ENCODE results near the gene LRRC36. TPM values are rescaled to one million over a fixed set of nuclear protein-coding genes. Genes with fewer than 3 reads are reported as not detected.
"Not testable (repeated sequence)": the region's sequence is repeated elsewhere in the genome, so short reads cannot be mapped to it uniquely, and the experiment has no call there.

Gene LRRC36
- total RNA-seq, 1 experiment from 2014 or later = 0.13 TPM

DNA sequence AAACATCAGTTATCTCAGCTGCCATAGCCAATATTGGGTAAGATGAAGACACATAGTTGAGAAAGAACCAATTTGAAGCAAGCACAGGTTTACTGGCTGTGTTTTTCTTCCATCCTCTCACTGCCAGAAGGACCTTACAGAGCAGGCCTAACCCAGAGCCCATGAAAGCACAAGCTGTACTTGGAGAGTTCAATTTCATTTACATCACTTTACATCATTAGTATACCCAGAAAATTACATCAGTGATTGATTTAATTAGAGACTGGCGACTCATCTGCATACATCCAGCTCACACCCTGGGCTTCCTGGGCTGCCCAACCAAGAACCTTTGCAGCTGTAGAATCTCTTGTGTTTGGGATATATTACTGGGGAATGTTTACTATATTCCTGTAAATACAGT, 23.7 kb downstream of the LRRC36 start:
- TF ChIP-seq, protein P1, sequence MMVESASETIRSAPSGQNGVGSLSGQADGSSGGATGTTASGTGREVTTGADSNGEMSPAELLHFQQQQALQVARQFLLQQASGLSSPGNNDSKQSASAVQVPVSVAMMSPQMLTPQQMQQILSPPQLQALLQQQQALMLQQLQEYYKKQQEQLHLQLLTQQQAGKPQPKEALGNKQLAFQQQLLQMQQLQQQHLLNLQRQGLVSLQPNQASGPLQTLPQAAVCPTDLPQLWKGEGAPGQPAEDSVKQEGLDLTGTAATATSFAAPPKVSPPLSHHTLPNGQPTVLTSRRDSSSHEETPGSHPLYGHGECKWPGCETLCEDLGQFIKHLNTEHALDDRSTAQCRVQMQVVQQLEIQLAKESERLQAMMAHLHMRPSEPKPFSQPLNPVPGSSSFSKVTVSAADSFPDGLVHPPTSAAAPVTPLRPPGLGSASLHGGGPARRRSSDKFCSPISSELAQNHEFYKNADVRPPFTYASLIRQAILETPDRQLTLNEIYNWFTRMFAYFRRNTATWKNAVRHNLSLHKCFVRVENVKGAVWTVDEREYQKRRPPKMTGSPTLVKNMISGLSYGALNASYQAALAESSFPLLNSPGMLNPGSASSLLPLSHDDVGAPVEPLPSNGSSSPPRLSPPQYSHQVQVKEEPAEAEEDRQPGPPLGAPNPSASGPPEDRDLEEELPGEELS (CRISPR knock-in tag; IDR thresholded peaks at IDR 0.05) = no peak
- no peak for TF ChIP-seq EMX1 (CRISPR knock-in tag; IDR thresholded peaks at IDR 0.05)
- no peak for TF ChIP-seq NR1H2 (CRISPR knock-in tag; IDR thresholded peaks at IDR 0.05)
- TF ChIP-seq SOX15 (CRISPR knock-in tag; IDR thresholded peaks at IDR 0.05) = no peak
- TF ChIP-seq, protein P2, sequence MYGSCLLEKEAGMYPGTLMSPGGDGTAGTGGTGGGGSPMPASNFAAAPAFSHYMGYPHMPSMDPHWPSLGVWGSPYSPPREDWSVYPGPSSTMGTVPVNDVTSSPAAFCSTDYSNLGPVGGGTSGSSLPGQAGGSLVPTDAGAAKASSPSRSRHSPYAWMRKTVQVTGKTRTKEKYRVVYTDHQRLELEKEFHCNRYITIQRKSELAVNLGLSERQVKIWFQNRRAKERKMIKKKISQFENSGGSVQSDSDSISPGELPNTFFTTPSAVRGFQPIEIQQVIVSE (CRISPR knock-in tag; IDR thresholded peaks at IDR 0.05; ENCODE audit: borderline replicate concordance) = no peak
- no peak for TF ChIP-seq CREB1 (CRISPR knock-in tag; IDR thresholded peaks at IDR 0.05)
- no peak for TF ChIP-seq MYBL2 (CRISPR knock-in tag; IDR thresholded peaks at IDR 0.05)
- no peak for TF ChIP-seq ZBTB21 (CRISPR knock-in tag; IDR thresholded peaks at IDR 0.05; ENCODE audit: borderline replicate concordance)
- no peak for TF ChIP-seq MXD4 (CRISPR knock-in tag; IDR thresholded peaks at IDR 0.05; ENCODE audit: borderline replicate concordance)
- no peak for TF ChIP-seq ZNF671 (CRISPR knock-in tag; IDR thresholded peaks at IDR 0.05)
- TF ChIP-seq, protein P3, sequence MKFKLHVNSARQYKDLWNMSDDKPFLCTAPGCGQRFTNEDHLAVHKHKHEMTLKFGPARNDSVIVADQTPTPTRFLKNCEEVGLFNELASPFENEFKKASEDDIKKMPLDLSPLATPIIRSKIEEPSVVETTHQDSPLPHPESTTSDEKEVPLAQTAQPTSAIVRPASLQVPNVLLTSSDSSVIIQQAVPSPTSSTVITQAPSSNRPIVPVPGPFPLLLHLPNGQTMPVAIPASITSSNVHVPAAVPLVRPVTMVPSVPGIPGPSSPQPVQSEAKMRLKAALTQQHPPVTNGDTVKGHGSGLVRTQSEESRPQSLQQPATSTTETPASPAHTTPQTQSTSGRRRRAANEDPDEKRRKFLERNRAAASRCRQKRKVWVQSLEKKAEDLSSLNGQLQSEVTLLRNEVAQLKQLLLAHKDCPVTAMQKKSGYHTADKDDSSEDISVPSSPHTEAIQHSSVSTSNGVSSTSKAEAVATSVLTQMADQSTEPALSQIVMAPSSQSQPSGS (CRISPR knock-in tag; IDR thresholded peaks at IDR 0.05; ENCODE audit: borderline replicate concordance, low read depth) = no peak
- TF ChIP-seq CREM (CRISPR knock-in tag; IDR thresholded peaks at IDR 0.05) = no peak
- TF ChIP-seq ZNF138 (CRISPR knock-in tag; conservative IDR thresholded peaks at IDR 0.05) = no peak
- no peak for TF ChIP-seq ZNF416 (CRISPR knock-in tag; IDR thresholded peaks at IDR 0.05)
- no peak for TF ChIP-seq ZNF232 (CRISPR knock-in tag; IDR thresholded peaks at IDR 0.05)
- TF ChIP-seq NR2C2 (CRISPR knock-in tag; IDR thresholded peaks at IDR 0.05) = no peak
- no peak for TF ChIP-seq HMGA2 (CRISPR knock-in tag; IDR thresholded peaks at IDR 0.05)
- no peak for TF ChIP-seq GTF2I (CRISPR knock-in tag; conservative IDR thresholded peaks at IDR 0.05)
- TF ChIP-seq NFYB (CRISPR knock-in tag; conservative IDR thresholded peaks at IDR 0.05; ENCODE audit: low read depth) = no peak
- TF ChIP-seq, protein P4, sequence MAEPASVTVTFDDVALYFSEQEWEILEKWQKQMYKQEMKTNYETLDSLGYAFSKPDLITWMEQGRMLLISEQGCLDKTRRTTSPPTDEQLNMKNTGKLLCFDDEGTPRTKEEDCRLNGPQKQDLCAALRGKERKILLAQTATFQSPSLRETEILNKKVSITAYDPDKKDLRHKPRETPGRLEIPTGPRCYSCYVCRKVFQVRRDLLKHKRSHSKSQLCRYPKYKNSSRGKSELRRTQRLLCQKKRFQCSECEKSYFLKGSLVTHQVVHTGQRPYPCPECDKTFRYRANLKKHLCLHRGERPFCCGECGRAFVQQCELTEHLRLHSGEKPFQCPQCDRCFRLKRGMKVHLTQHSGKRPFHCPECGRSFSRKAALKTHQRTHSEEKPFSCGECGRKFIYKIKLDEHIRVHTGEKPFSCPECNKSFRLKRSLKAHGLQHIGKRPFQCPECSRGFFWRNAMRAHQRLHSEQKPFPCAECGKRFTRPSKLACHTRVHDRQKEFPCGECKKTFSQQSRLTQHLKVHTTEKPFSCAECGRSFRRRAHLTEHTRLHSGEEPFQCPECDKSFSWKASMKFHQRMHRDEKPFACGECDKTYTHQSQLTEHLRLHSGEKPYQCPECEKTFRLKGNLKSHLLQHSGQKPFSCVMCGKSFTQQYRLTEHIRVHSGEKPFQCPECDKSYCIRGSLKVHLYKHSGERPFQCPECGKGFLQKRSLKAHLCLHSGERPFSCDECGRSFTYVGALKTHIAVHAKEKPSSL (CRISPR knock-in tag; conservative IDR thresholded peaks at IDR 0.05) = no peak
- Mint-ChIP-seq H3K27ac (no peak overlapping the region), H3K27me3 (ENCODE audit: low read depth) (peaks cover 7% of the 10 kb centered on the region), H3K9me3 (no peaks in the 10 kb centered on the region), H3K36me3 (no peaks in the 10 kb centered on the region), H3K4me1 (no peaks in the 10 kb centered on the region), H3K4me3 (no peak overlapping the region)
- DNase-seq (ENCODE audit: low spot score) = no peak
- ATAC-seq = no peak
- POLR2A ChIA-PET = interaction anchor here (0.6 kb wide), 1 partner anchor 168 kb away, joined by 3 read pairs; no protein-coding TSS in a partner anchor
- CTCF ChIA-PET = interaction anchor here (1.1 to 2.8 kb wide), 3 partner anchors 23 to 49 kb away, joined by 3 to 8 read pairs (median 6); partner anchors contain the start of genes KCTD19 and LRRC36

DNA sequence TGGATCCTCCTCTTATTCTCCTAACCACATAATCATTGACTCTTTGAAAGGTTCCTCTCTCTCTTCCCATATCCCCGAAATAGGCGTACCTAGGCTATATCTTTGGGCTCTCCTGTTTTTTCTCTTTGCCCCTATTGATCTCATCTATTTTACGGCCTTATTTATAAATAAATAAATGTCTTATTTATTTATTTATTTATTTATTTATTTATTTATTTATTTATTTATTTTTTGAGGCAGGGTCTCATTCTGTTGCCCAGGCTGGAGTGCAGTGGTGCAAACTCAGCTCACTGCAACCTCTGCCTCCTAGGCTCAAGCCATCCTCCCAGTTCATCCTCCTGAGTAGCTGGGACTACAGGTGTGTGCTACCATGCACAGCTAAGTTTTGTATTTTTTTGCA, 25.8 kb downstream of the LRRC36 start:
- H3K36me3 Mint-ChIP-seq; DNase-seq (ENCODE audit: low spot score); POLR2A ChIA-PET; H3K9me3 Mint-ChIP-seq; H3K27me3 Mint-ChIP-seq (ENCODE audit: low read depth); H3K4me1 Mint-ChIP-seq; H3K4me3 Mint-ChIP-seq; ATAC-seq; H3K27ac Mint-ChIP-seq: not testable (repeated sequence)
- CTCF ChIA-PET = interaction anchor here (1.3 to 2.9 kb wide), 4 partner anchors 26 to 114 kb away, joined by 3 to 15 read pairs (median 6); partner anchors contain the start of genes KCTD19 and LRRC36
- peak; percentile 48; the same call in 1 of the 2 replicates for TF ChIP-seq HMGA2 (CRISPR knock-in tag; IDR thresholded peaks at IDR 0.05)

All from WTC11 (cell line).